ENCODE results near the gene MCUB. TPM values are rescaled to one million over a fixed set of nuclear protein-coding genes. Genes with fewer than 3 reads are reported as not detected.

MCUB gene
- total RNA-seq, 2 donors from 2014 or later: 1.00 to 5.2 TPM

- H3K27me3 Mint-ChIP-seq (ENCODE audit: insufficient read depth): peaks cover 8% of the 10 kb centered on the region
- peaks cover 11% of the 10 kb centered on the region for H3K4me1 Mint-ChIP-seq
- WGBS, 2 experiments (ENCODE audit: insufficient coverage in 1 of 2, insufficient read length in 1 of 2): 94 to 100% methylated on average over 1 to 2 of the region's 2 CpGs
- H3K27ac ChIP-seq (ENCODE audit: low read depth, low read length): no peak overlapping the region
- H3K9me3 Mint-ChIP-seq: peaks cover 30% of the 10 kb centered on the region
- no peaks in the 10 kb centered on the region for H3K4me1 ChIP-seq (ENCODE audit: control insufficient read depth, insufficient read depth, low read length)
- peaks cover 20% of the 10 kb centered on the region for H3K36me3 Mint-ChIP-seq (ENCODE audit: low read depth)
- no peaks in the 10 kb centered on the region for H3K27me3 ChIP-seq (ENCODE audit: control insufficient read depth, insufficient read depth, low read length, poor library complexity, severe bottlenecking)
- peaks cover 6% of the 10 kb centered on the region for H3K36me3 ChIP-seq (ENCODE audit: control insufficient read depth, insufficient read depth, low read length)
- H3K27ac Mint-ChIP-seq: no peak overlapping the region
- no peak overlapping the region for H3K4me3 Mint-ChIP-seq
- H3K9me3 ChIP-seq (ENCODE audit: control insufficient read depth, low read length): peaks cover 20% of the 10 kb centered on the region
- TF ChIP-seq CTCF (conservative IDR thresholded peaks at IDR 0.05): no peak
- no peak overlapping the region for H3K4me3 ChIP-seq (ENCODE audit: low read length)
- no peak for DNase-seq
- no peak overlapping the region for H3K9ac ChIP-seq (ENCODE audit: extremely low read depth, low read length, poor library complexity, severe bottlenecking)
Measured at GRCh38 chr4:109682875-109683274, 122.8 kb downstream of the MCUB start.

GRCh38 chr4:109683621-109684253 lies 123.7 kb downstream of the MCUB start:
- no peak for DNase-seq
- Histone ChIP-seq H3K36me3 (ENCODE audit: control insufficient read depth, insufficient read depth, low read length) (peaks cover 6% of the 10 kb centered on the region), H3K4me1 (ENCODE audit: control insufficient read depth, insufficient read depth, low read length) (no peaks in the 10 kb centered on the region), H3K9me3 (ENCODE audit: control insufficient read depth, low read length) (peaks cover 17% of the 10 kb centered on the region), H3K4me3 (ENCODE audit: low read length) (no peak overlapping the region), H3K27me3 (ENCODE audit: control insufficient read depth, insufficient read depth, low read length, poor library complexity, severe bottlenecking) (no peaks in the 10 kb centered on the region), H3K27ac (ENCODE audit: low read depth, low read length) (no peak overlapping the region), H3K9ac (ENCODE audit: extremely low read depth, low read length, poor library complexity, severe bottlenecking) (no peak overlapping the region)
- H3K4me1 Mint-ChIP-seq: peaks cover 11% of the 10 kb centered on the region
- no peak overlapping the region for H3K4me3 Mint-ChIP-seq
- 93% methylated on average over 6 of the region's 6 CpGs; no CpG with 5 or more reads in 1 of the 2 experiments for WGBS, 2 experiments (ENCODE audit: insufficient coverage in 1 of 2, insufficient read length in 1 of 2)
- no peak overlapping the region for H3K27ac Mint-ChIP-seq
- H3K36me3 Mint-ChIP-seq (ENCODE audit: low read depth): peaks cover 20% of the 10 kb centered on the region
- H3K9me3 Mint-ChIP-seq: peaks cover 25% of the 10 kb centered on the region
- peaks cover 8% of the 10 kb centered on the region for H3K27me3 Mint-ChIP-seq (ENCODE audit: insufficient read depth)
- no peak for TF ChIP-seq CTCF (conservative IDR thresholded peaks at IDR 0.05)

- Histone ChIP-seq H3K27ac (ENCODE audit: low read depth, low read length) (no peak overlapping the region), H3K9me3 (ENCODE audit: control insufficient read depth, low read length) (peaks cover 10% of the 10 kb centered on the region), H3K36me3 (ENCODE audit: control insufficient read depth, insufficient read depth, low read length) (peaks cover 6% of the 10 kb centered on the region), H3K4me3 (ENCODE audit: low read length) (no peak overlapping the region), H3K9ac (ENCODE audit: extremely low read depth, low read length, poor library complexity, severe bottlenecking) (no peak overlapping the region), H3K4me1 (ENCODE audit: control insufficient read depth, insufficient read depth, low read length) (no peaks in the 10 kb centered on the region), H3K27me3 (ENCODE audit: control insufficient read depth, insufficient read depth, low read length, poor library complexity, severe bottlenecking) (no peaks in the 10 kb centered on the region)
- H3K36me3 Mint-ChIP-seq (ENCODE audit: low read depth): peaks cover 19% of the 10 kb centered on the region
- no peak for DNase-seq
- H3K27me3 Mint-ChIP-seq (ENCODE audit: insufficient read depth): peaks cover 8% of the 10 kb centered on the region
- H3K4me1 Mint-ChIP-seq: peaks cover 11% of the 10 kb centered on the region
- peaks cover 15% of the 10 kb centered on the region for H3K9me3 Mint-ChIP-seq
- H3K4me3 Mint-ChIP-seq: no peak overlapping the region
- no peak overlapping the region for H3K27ac Mint-ChIP-seq
- no peak for TF ChIP-seq CTCF (conservative IDR thresholded peaks at IDR 0.05)
Measured at GRCh38 chr4:109684727-109685126, 124.7 kb downstream of the MCUB start.

Data from endodermal cell (in vitro differentiated cells).